ENCODE results near the gene TRIM33.

DNA sequence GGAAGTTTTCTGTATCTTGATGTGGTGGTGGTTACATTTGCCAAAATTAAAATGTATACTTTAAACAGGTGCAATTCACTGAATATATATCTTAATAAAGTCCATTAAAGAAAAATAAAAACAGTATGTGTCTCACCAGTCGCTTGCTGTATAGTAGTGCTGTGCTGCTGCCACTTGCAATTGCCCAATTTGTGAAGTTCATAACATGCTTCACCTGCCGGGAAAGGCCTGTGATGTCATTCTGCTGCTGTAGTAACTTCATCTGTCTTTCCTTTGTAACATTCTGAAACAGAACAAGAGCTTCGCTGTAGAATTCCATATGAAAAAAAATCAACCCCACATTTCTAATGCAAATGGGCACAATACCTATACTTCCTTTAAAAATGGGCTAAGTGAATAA, 83.4 kb downstream of the TRIM33 start:
- TF ChIP-seq EP300 (IDR thresholded peaks at IDR 0.05) (no peak), CTCF (IDR thresholded peaks at IDR 0.05) (no peak)

Measured in gastroesophageal sphincter (tissue), 3 donors.